ENCODE measurements around the gene SV2C.

- TF ChIP-seq CTCF (IDR thresholded peaks at IDR 0.05): no peak
- no peak for TF ChIP-seq EZH2 (IDR thresholded peaks at IDR 0.05)
Observed at GRCh38 chr5:76277736-76278135, 194.6 kb downstream of the SV2C start.
